Panc1 (cell line): ENCODE data around the gene ATG4B.
A peak's percentile ranks its signal among the peaks of the same experiment; 100 is the strongest.

Experiments used
- CTCF ChIP-seq: fragments of 450-650 bp; IDR thresholded peaks from 2 replicates; pipeline ENCODE4 v1.5.1; 2017; ENCODE audit warnings: mild to moderate bottlenecking
- POLR2AphosphoS5 ChIP-seq: IDR thresholded peaks from 2 replicates; pipeline ENCODE4 v1.6.1; 2012; ENCODE audit warnings: mild to moderate bottlenecking, low read depth, low read length, moderate library complexity
- SIN3A ChIP-seq: IDR thresholded peaks from 2 replicates; pipeline ENCODE4 v1.6.1; 2012; ENCODE audit warnings: low read depth, mild to moderate bottlenecking, low read length, moderate library complexity, borderline replicate concordance; ENCODE audit not compliant: insufficient read depth
- TF ChIP-seq, protein P1 (sequence below), 2 experiments: IDR thresholded peaks; 2 replicates each; pipeline ENCODE4 v1.6.1; 2011 to 2012; ENCODE audit warnings: low read depth in 2 of 2, control low read depth in 1 of 2, low read length in 1 of 2, mild to moderate bottlenecking in 1 of 2, moderate library complexity in 1 of 2; ENCODE audit not compliant: insufficient read depth in 1 of 2

DNA sequence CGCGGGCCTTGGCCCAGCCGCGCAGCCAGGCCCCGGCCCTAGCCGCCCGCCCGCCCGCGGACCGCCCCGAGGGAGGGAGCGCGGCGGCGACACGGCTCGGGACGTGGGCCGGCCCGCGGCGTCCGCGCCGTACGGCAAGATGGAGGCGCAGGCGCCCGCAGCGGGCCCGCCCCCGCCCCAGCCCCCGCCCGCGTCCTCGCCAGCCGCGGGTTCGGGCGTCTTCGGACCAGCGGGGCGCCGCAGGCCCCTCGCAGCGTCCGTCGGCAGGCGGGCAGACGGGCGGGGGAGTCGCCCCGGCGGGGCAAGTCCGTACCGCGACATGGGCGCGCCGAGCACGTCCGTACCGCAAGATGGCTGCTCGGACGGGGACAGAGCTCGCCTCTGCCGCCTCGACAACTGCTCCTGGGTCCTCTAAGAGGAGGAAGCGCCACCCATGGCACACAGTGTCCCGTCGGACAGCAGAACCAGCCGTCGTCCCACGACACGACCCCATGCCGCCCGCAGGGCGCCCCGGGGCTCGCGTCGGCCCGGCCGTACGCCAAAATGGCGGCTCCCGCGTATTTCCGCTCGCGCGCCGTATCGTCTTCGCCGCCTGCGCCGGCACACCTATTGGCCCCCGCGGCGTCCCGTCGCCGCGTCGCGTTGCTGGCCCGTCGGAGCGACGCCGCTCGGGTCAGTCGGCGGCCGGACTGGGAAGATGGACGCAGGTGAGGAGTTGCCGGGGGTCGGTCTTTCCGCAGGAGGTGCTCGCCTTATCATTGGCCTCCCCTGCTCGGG, at the start of gene ATG4B, which contains the start of gene THAP4:
- no peak for TF ChIP-seq CTCF
- TF ChIP-seq SIN3A, result peak; percentile 82; the same call in 1 of the 2 replicates
- peak; percentile 82 for TF ChIP-seq POLR2AphosphoS5
- TF ChIP-seq, protein P1, sequence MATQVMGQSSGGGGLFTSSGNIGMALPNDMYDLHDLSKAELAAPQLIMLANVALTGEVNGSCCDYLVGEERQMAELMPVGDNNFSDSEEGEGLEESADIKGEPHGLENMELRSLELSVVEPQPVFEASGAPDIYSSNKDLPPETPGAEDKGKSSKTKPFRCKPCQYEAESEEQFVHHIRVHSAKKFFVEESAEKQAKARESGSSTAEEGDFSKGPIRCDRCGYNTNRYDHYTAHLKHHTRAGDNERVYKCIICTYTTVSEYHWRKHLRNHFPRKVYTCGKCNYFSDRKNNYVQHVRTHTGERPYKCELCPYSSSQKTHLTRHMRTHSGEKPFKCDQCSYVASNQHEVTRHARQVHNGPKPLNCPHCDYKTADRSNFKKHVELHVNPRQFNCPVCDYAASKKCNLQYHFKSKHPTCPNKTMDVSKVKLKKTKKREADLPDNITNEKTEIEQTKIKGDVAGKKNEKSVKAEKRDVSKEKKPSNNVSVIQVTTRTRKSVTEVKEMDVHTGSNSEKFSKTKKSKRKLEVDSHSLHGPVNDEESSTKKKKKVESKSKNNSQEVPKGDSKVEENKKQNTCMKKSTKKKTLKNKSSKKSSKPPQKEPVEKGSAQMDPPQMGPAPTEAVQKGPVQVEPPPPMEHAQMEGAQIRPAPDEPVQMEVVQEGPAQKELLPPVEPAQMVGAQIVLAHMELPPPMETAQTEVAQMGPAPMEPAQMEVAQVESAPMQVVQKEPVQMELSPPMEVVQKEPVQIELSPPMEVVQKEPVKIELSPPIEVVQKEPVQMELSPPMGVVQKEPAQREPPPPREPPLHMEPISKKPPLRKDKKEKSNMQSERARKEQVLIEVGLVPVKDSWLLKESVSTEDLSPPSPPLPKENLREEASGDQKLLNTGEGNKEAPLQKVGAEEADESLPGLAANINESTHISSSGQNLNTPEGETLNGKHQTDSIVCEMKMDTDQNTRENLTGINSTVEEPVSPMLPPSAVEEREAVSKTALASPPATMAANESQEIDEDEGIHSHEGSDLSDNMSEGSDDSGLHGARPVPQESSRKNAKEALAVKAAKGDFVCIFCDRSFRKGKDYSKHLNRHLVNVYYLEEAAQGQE (IDR thresholded peaks at IDR 0.05; ENCODE audit: insufficient read depth in 1 of 2, low read depth in 2 of 2, low read length in 1 of 2), result peak in 1 of 2 experiments; percentile 51; a peak in 1 of 4 replicates
